CD4-positive, alpha-beta memory T cell (primary cell): ENCODE data around the gene LRRN3. TPM values are rescaled to one million over a fixed set of nuclear protein-coding genes. Genes with fewer than 3 reads are reported as not detected.

Experiments
- CTCF ChIA-PET: fragments of 350-600 bp; sonication (Branson Sonifier 250); formaldehyde crosslinking; loops from one replicate; lab custom pipeline; 2021; ENCODE audit warnings: inconsistent platforms; ENCODE audit not compliant: partially characterized antibody; lab: Charles Lee
- POLR2A ChIA-PET: fragments of 350-600 bp; sonication (Branson Sonifier 250); formaldehyde crosslinking; loops from one replicate; lab custom pipeline; 2021; ENCODE audit not compliant: partially characterized antibody; lab: Charles Lee
- DNase-seq, 5 donors: peaks; one replicate each; pipeline versions ENCODE4 v3.0.0 to v3.0.0-alpha.2; 2020 to 2022; ENCODE audit warnings: mixed read lengths in 1 of 5
- H3K27ac ChIP-seq: one replicate; pipeline ENCODE4 v1.7.0; 2013; ENCODE audit warnings: low read depth, low read length
- H3K27me3 ChIP-seq: 2 replicates; pipeline ENCODE4 v1.7.0; 2013; ENCODE audit warnings: mild to moderate bottlenecking, low read length, moderate library complexity; ENCODE audit not compliant: insufficient read depth
- H3K36me3 ChIP-seq: 2 replicates; pipeline ENCODE4 v1.7.0; 2013; ENCODE audit warnings: mild to moderate bottlenecking, low read length, moderate library complexity; ENCODE audit not compliant: insufficient read depth
- H3K4me1 ChIP-seq: 2 replicates; pipeline ENCODE4 v1.7.0; 2013; ENCODE audit warnings: mild to moderate bottlenecking, low read length, moderate library complexity; ENCODE audit not compliant: insufficient read depth
- H3K4me3 ChIP-seq, 2 donors: one replicate each; pipeline ENCODE4 v1.7.0; 2013; ENCODE audit warnings: low read length in 2 of 2, mild to moderate bottlenecking in 1 of 2
- H3K9me3 ChIP-seq, 2 donors: one replicate each; pipeline ENCODE4 v1.7.0; 2013; ENCODE audit warnings: low read length in 2 of 2, control low read depth in 1 of 2; ENCODE audit not compliant: control insufficient read depth in 1 of 2
- H3K27ac Mint-ChIP-seq, 7 donors: one replicate each; pipeline ENCODE4 v1.8.0; 2020 to 2021; ENCODE audit warnings: mixed read lengths in 7 of 7, mild to moderate bottlenecking in 6 of 7, inconsistent platforms in 3 of 7, moderate library complexity in 3 of 7
- H3K27me3 Mint-ChIP-seq, 2 donors: one replicate each; pipeline ENCODE4 v1.8.0; 2020 to 2021; ENCODE audit warnings: mixed read lengths in 2 of 2
- H3K36me3 Mint-ChIP-seq, 2 donors: one replicate each; pipeline ENCODE4 v1.8.0; 2020 to 2021; ENCODE audit warnings: mixed read lengths in 2 of 2, inconsistent platforms in 1 of 2, mild to moderate bottlenecking in 1 of 2
- H3K4me1 Mint-ChIP-seq, 4 donors: one replicate each; pipeline ENCODE4 v1.8.0; 2020 to 2021; ENCODE audit warnings: mixed read lengths in 4 of 4, mild to moderate bottlenecking in 1 of 4
- H3K4me3 Mint-ChIP-seq, 8 donors: one replicate each; pipeline ENCODE4 v1.8.0; 2020 to 2021; ENCODE audit warnings: mixed read lengths in 8 of 8, mild to moderate bottlenecking in 7 of 8, moderate library complexity in 6 of 8, inconsistent platforms in 3 of 8
- H3K9me3 Mint-ChIP-seq, 8 donors: one replicate each; pipeline ENCODE4 v1.8.0; 2020 to 2021; ENCODE audit warnings: mixed read lengths in 8 of 8, mild to moderate bottlenecking in 5 of 8, inconsistent platforms in 3 of 8, moderate library complexity in 1 of 8
- intact Hi-C: fragments of 100-400 bp; cut with micrococcal nuclease; formaldehyde crosslinking; loops from one replicate; pipeline ENCODE4 v1.15.1; 2023
- polyA plus RNA-seq, 2 donors: library from polyadenylated mRNA; unstranded; fragments of 300-500 nt; fragmentation: Illumina TruSeq; gene quantifications; one replicate each; pipeline ENCODE4 v1.2.3, GENCODE V29; 2021
- total RNA-seq, 2 experiments: library from RNA; stranded (reverse); gene quantifications; one replicate each; pipeline ENCODE4 v1.2.3, GENCODE V29; 2021

LRRN3 gene
- total and polyA plus RNA-seq, 4 experiments from 2014 or later, result 10.8 to 42.7 (median 27.2) TPM

GRCh38 chr7:111108496-111108895 lies 17.6 kb downstream of the LRRN3 start:
- Mint-ChIP-seq H3K27ac (no peak overlapping the region), H3K36me3 (no peaks in the 10 kb centered on the region), H3K4me3 (no peak overlapping the region), H3K4me1 (peaks cover 0 to 2% (median under 1%) of the 10 kb centered on the region in 4 donors), H3K9me3 (no peaks in the 10 kb centered on the region), H3K27me3 (no peaks in the 10 kb centered on the region)
- Histone ChIP-seq H3K9me3 (no peaks in the 10 kb centered on the region), H3K27me3 (no peaks in the 10 kb centered on the region), H3K27ac (no peak overlapping the region), H3K4me3 (no peak overlapping the region), H3K4me1 (no peaks in the 10 kb centered on the region), H3K36me3 (no peaks in the 10 kb centered on the region)
- DNase-seq, result no peak
- intact Hi-C loops, result no loop called here
- ChIA-PET CTCF (interaction anchor here (1.1 to 1.9 kb wide), 2 partner anchors 10 to 18 kb away, joined by 3 to 8 read pairs; partner anchors contain the start of gene LRRN3), POLR2A (no interaction called here)

GRCh38 chr7:111112439-111112838 lies 21.5 kb downstream of the LRRN3 start:
- no peak overlapping the region for H3K4me3 ChIP-seq
- no peaks in the 10 kb centered on the region for H3K9me3 Mint-ChIP-seq
- H3K9me3 ChIP-seq, result no peaks in the 10 kb centered on the region
- no peaks in the 10 kb centered on the region for H3K36me3 Mint-ChIP-seq
- no peak overlapping the region for H3K27ac Mint-ChIP-seq
- H3K4me1 Mint-ChIP-seq, result peaks cover 0 to 2% (median 0%) of the 10 kb centered on the region in 4 donors
- no peak overlapping the region for H3K27ac ChIP-seq
- H3K4me1 ChIP-seq, result no peaks in the 10 kb centered on the region
- H3K27me3 Mint-ChIP-seq, result no peaks in the 10 kb centered on the region
- no peak for DNase-seq
- ChIA-PET CTCF (interaction anchor here (2.8 kb wide), 1 partner anchor 14 kb away, joined by 8 read pairs; no protein-coding TSS in a partner anchor), POLR2A (interaction anchor here (1.0 kb wide), 1 partner anchor 29 kb away, joined by 3 read pairs; no protein-coding TSS in a partner anchor)
- no peaks in the 10 kb centered on the region for H3K27me3 ChIP-seq
- no peak overlapping the region for H3K4me3 Mint-ChIP-seq
- intact Hi-C loops, result no loop called here
- no peaks in the 10 kb centered on the region for H3K36me3 ChIP-seq

GRCh38 chr7:111113263-111114017 lies 22.5 kb downstream of the LRRN3 start:
- ChIA-PET CTCF (interaction anchor here (2.8 kb wide), 1 partner anchor 15 kb away, joined by 8 read pairs; no protein-coding TSS in a partner anchor), POLR2A (no interaction called here)
- Mint-ChIP-seq H3K4me3 (no peak overlapping the region), H3K4me1 (peaks cover 0 to 2% (median 0%) of the 10 kb centered on the region in 4 donors), H3K9me3 (no peaks in the 10 kb centered on the region), H3K36me3 (no peaks in the 10 kb centered on the region), H3K27ac (no peak overlapping the region), H3K27me3 (no peaks in the 10 kb centered on the region)
- H3K27ac ChIP-seq, result no peak overlapping the region
- H3K27me3 ChIP-seq, result no peaks in the 10 kb centered on the region
- no peak overlapping the region for H3K4me3 ChIP-seq
- no peak for DNase-seq
- H3K4me1 ChIP-seq, result no peaks in the 10 kb centered on the region
- H3K9me3 ChIP-seq, result no peaks in the 10 kb centered on the region
- intact Hi-C loops, result no loop called here
- H3K36me3 ChIP-seq, result no peaks in the 10 kb centered on the region

GRCh38 chr7:111115966-111116365 lies 25.0 kb downstream of the LRRN3 start:
- ChIA-PET POLR2A (no interaction called here), CTCF (no interaction called here)
- H3K4me1 Mint-ChIP-seq, result peaks cover 0 to 2% (median 0%) of the 10 kb centered on the region in 4 donors
- peaks cover 0 to 2% (median 0%) of the 10 kb centered on the region in 8 donors for H3K9me3 Mint-ChIP-seq
- no peak overlapping the region for H3K4me3 ChIP-seq
- no peaks in the 10 kb centered on the region for H3K4me1 ChIP-seq
- no peak overlapping the region for H3K4me3 Mint-ChIP-seq
- no peak for DNase-seq
- H3K36me3 ChIP-seq, result no peaks in the 10 kb centered on the region
- intact Hi-C loops, result no loop called here
- H3K27ac ChIP-seq, result no peak overlapping the region
- H3K9me3 ChIP-seq, result no peaks in the 10 kb centered on the region
- peaks cover 0 to 3% of the 10 kb centered on the region in 2 donors for H3K36me3 Mint-ChIP-seq
- no peaks in the 10 kb centered on the region for H3K27me3 ChIP-seq
- H3K27me3 Mint-ChIP-seq, result no peaks in the 10 kb centered on the region
- no peak overlapping the region for H3K27ac Mint-ChIP-seq

GRCh38 chr7:111126987-111127386 lies 36.1 kb downstream of the LRRN3 start:
- DNase-seq, result no peak
- H3K27me3 Mint-ChIP-seq, result no peaks in the 10 kb centered on the region
- H3K36me3 Mint-ChIP-seq, result peaks cover 4 to 8% of the 10 kb centered on the region in 2 donors
- H3K27me3 ChIP-seq, result no peaks in the 10 kb centered on the region
- H3K4me1 Mint-ChIP-seq, result no peaks in the 10 kb centered on the region
- H3K27ac Mint-ChIP-seq, result no peak overlapping the region
- intact Hi-C loops, result no loop called here
- ChIA-PET POLR2A (no interaction called here), CTCF (interaction anchor here (1.2 kb wide), 1 partner anchor 28 kb away, joined by 3 read pairs; no protein-coding TSS in a partner anchor)
- no peak overlapping the region for H3K27ac ChIP-seq
- no peaks in the 10 kb centered on the region for H3K4me1 ChIP-seq
- peaks cover 0 to 5% (median 0%) of the 10 kb centered on the region in 8 donors for H3K9me3 Mint-ChIP-seq
- no peaks in the 10 kb centered on the region for H3K9me3 ChIP-seq
- no peaks in the 10 kb centered on the region for H3K36me3 ChIP-seq
- no peak overlapping the region for H3K4me3 Mint-ChIP-seq
- H3K4me3 ChIP-seq, result no peak overlapping the region

- H3K9me3 ChIP-seq, result no peaks in the 10 kb centered on the region
- ChIA-PET POLR2A (interaction anchor here (1.4 to 1.5 kb wide), 2 partner anchors 9 kb away, joined by 3 to 7 read pairs; no protein-coding TSS in a partner anchor), CTCF (no interaction called here)
Measured at GRCh38 chr7:111129435-111129834, 38.5 kb downstream of the LRRN3 start.

GRCh38 chr7:111132833-111133232 lies 41.9 kb downstream of the LRRN3 start:
- POLR2A ChIA-PET, result no interaction called here
- Mint-ChIP-seq H3K27ac (no peak overlapping the region), H3K4me3 (no peak overlapping the region), H3K27me3 (no peaks in the 10 kb centered on the region), H3K9me3 (no peaks in the 10 kb centered on the region), H3K4me1 (peaks cover 2 to 8% (median 3%) of the 10 kb centered on the region in 4 donors), H3K36me3 (no peaks in the 10 kb centered on the region)
- Histone ChIP-seq H3K36me3 (no peaks in the 10 kb centered on the region), H3K27ac (no peak overlapping the region), H3K27me3 (no peaks in the 10 kb centered on the region), H3K4me3 (no peak overlapping the region), H3K4me1 (peaks cover 5% of the 10 kb centered on the region), H3K9me3 (no peaks in the 10 kb centered on the region)
- DNase-seq, result no peak
- intact Hi-C loops, result no loop called here
- CTCF ChIA-PET, result no interaction called here

More at GRCh38 chr7:111129435-111129834, 38.5 kb downstream of the LRRN3 start:
- Histone ChIP-seq H3K36me3 (no peaks in the 10 kb centered on the region), H3K27me3 (no peaks in the 10 kb centered on the region), H3K4me1 (no peaks in the 10 kb centered on the region), H3K27ac (no peak overlapping the region), H3K4me3 (no peak overlapping the region)
- H3K9me3 Mint-ChIP-seq, result no peaks in the 10 kb centered on the region
- no peak overlapping the region for H3K4me3 Mint-ChIP-seq
- intact Hi-C loops, result no loop called here
- DNase-seq, result no peak
- no peaks in the 10 kb centered on the region for H3K36me3 Mint-ChIP-seq
- no peak overlapping the region for H3K27ac Mint-ChIP-seq
- no peaks in the 10 kb centered on the region for H3K27me3 Mint-ChIP-seq
- H3K4me1 Mint-ChIP-seq, result no peaks in the 10 kb centered on the region
